Ishikawa (cell line): ENCODE measurements around the gene NPAS2.

Experiments used
- CEBPB ChIP-seq: IDR thresholded peaks from 2 replicates; pipeline ENCODE4 v1.6.1; 2012
- CREB1 ChIP-seq: IDR thresholded peaks from 2 replicates; pipeline ENCODE4 v1.6.1; 2012; ENCODE audit warnings: low read depth
- EGR1 ChIP-seq: IDR thresholded peaks from 2 replicates; pipeline ENCODE4 v1.6.1; 2012
- EP300 ChIP-seq: IDR thresholded peaks from 2 replicates; pipeline ENCODE4 v1.6.1; 2012; ENCODE audit warnings: borderline replicate concordance
- FOXM1 ChIP-seq: IDR thresholded peaks from 2 replicates; pipeline ENCODE4 v1.6.1; 2012; ENCODE audit warnings: low read depth, borderline replicate concordance
- NFIC ChIP-seq: IDR thresholded peaks from 2 replicates; pipeline ENCODE4 v1.6.1; 2012
- RAD21 ChIP-seq: IDR thresholded peaks from 2 replicates; pipeline ENCODE4 v1.6.1; 2012; ENCODE audit warnings: low read depth
- REST ChIP-seq: IDR thresholded peaks from 2 replicates; pipeline ENCODE4 v1.6.1; 2012; ENCODE audit warnings: low read depth, mild to moderate bottlenecking
- TAF1 ChIP-seq: IDR thresholded peaks from 2 replicates; pipeline ENCODE4 v1.6.1; 2012; ENCODE audit warnings: low read depth, mild to moderate bottlenecking
- TCF12 ChIP-seq: IDR thresholded peaks from 2 replicates; pipeline ENCODE4 v1.6.1; 2012; ENCODE audit warnings: low read depth
- TEAD4 ChIP-seq: IDR thresholded peaks from 2 replicates; pipeline ENCODE4 v1.6.1; 2012
- YY1 ChIP-seq: IDR thresholded peaks from 2 replicates; pipeline ENCODE4 v1.6.1; 2012; ENCODE audit warnings: low read depth
- ZBTB7A ChIP-seq: IDR thresholded peaks from 2 replicates; pipeline ENCODE4 v1.6.1; 2012; ENCODE audit warnings: low read depth
- TF ChIP-seq, protein P1 (sequence below): IDR thresholded peaks from 2 replicates; pipeline ENCODE4 v1.6.1; 2012
- TF ChIP-seq, protein P2 (sequence below): IDR thresholded peaks from 2 replicates; pipeline ENCODE4 v1.6.1; 2012

The NPAS2 gene

GRCh38 chr2:100814043-100814442 lies 5.9 kb upstream of the NPAS2 start:
- TF ChIP-seq ZBTB7A (no peak), CREB1 (no peak)

- TF ChIP-seq RAD21 = no peak
Measured at GRCh38 chr2:100814453-100814852, 5.5 kb upstream of the NPAS2 start.

- TF ChIP-seq CEBPB (no peak), EP300 (no peak), YY1 (no peak), TEAD4 (no peak), FOXM1 (no peak), EGR1 (no peak), REST (no peak), CREB1 (no peak), TAF1 (no peak), NFIC (no peak), RAD21 (no peak), TCF12 (no peak), ZBTB7A (no peak)
- TF ChIP-seq, protein P1, sequence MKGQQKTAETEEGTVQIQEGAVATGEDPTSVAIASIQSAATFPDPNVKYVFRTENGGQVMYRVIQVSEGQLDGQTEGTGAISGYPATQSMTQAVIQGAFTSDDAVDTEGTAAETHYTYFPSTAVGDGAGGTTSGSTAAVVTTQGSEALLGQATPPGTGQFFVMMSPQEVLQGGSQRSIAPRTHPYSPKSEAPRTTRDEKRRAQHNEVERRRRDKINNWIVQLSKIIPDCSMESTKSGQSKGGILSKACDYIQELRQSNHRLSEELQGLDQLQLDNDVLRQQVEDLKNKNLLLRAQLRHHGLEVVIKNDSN = no peak
- TF ChIP-seq, protein P2, sequence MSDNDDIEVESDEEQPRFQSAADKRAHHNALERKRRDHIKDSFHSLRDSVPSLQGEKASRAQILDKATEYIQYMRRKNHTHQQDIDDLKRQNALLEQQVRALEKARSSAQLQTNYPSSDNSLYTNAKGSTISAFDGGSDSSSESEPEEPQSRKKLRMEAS = no peak
Measured at GRCh38 chr2:100817388-100817985, 2.5 kb upstream of the NPAS2 start.

DNA sequence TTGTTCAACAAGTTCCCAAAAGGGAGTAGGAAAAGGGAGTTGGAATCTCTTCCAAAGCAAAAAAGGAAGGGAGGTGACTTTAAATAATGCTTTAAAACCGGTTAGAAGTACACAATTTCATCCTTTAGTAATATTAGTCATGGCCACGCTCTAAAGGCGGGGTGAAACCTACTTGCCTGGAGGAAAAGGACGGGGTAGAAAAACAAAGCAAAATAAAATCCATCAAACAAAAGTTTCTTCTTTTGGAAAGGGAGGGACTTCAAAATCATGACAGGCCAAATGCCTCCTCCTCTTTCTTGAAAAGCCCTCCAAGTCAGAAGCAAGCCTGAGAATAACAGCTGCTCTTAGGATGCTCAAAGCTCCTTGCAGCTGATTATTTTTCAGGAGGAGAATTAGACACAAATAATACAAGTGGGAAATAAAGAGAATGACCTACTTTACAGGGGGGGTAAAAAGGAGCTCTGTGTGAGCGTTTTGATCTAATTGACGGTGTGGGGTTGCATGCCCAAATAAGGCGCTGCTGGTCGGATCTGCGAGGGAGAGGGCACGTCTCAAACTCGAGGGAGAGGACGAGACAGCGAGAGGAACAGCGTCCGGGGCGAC lies 1.8 kb upstream of the NPAS2 start:
- TF ChIP-seq, protein P1 = no peak
- TF ChIP-seq TCF12 (no peak), RAD21 (no peak), NFIC (no peak)
- TF ChIP-seq, protein P2 = no peak

DNA sequence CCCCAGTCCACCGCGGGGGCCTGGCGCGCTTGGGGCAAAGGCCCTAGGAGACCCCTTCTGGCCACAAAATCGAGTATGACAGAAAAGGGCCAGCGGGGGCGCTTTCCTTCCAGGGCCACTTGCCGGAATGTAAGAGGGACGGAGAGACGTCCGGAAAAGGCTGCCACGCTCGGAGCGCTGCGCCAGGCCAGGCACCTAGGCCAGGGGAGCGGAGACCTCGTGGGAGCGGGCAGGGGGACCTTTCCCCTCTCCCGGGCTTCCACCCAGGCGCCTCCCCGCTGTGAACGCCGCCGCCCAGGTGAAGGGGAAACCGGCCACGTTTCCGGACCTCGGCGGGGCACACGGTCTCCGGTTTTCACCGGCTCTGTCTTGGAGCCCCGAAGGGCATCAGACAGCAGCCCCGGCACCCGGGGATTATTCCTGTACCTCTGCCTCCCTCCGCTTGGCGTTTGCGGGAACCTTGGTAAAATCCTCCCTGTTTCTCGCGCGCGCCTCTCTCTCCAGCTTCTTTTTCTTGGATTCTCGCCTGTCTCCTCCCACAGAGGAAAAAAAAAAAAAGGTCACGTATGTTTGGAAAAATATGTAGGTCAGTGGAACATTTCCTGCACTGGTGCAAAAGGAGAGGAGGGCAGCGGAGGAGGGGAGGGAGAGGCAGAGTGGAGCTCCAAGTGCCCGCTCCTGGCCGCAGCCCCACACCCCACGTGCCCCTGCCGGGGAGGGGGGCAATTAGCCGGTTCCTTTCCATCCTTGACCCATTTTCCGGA lies 1.2 kb upstream of the NPAS2 start:
- TF ChIP-seq FOXM1 (no peak), ZBTB7A (peak; percentile 90), NFIC (peak; percentile 37; the same call in 1 of the 2 replicates), CREB1 (no peak), EP300 (no peak), TCF12 (0 out of 2 replicates have a peak, but pooled peaks have one; percentile 20), TEAD4 (peak; percentile 24)
- TF ChIP-seq, protein P1 = peak; percentile 42; the same call in 1 of the 2 replicates
- TF ChIP-seq, protein P2 = no peak

- no peak for TF ChIP-seq TCF12
- no peak for TF ChIP-seq FOXM1
- no peak for TF ChIP-seq RAD21
- TF ChIP-seq TAF1 = no peak
- no peak for TF ChIP-seq CREB1
- TF ChIP-seq EGR1 = no peak
- TF ChIP-seq YY1 = no peak
- TF ChIP-seq, protein P1 = no peak
- no peak for TF ChIP-seq CEBPB
- TF ChIP-seq, protein P2 = no peak; the same call in 1 of the 2 replicates
- no peak for TF ChIP-seq NFIC
- TF ChIP-seq EP300 = no peak
- no peak for TF ChIP-seq REST
- no peak for TF ChIP-seq TEAD4
- no peak for TF ChIP-seq ZBTB7A
Measured at GRCh38 chr2:100820273-100820522, 259 bp downstream of the NPAS2 start.
